Endothelial cell of coronary artery (primary cell): ENCODE measurements around the gene TMEM31. TPM values are rescaled to one million over a fixed set of nuclear protein-coding genes. Genes with fewer than 3 reads are reported as not detected.

Source experiments
- total RNA-seq: library from RNA; depleted of rRNA; stranded (reverse); fragments of >200 nt; gene quantifications from 2 replicates; pipeline ENCODE4 v1.2.3, GENCODE V29; 2014

TMEM31 gene, protein sequence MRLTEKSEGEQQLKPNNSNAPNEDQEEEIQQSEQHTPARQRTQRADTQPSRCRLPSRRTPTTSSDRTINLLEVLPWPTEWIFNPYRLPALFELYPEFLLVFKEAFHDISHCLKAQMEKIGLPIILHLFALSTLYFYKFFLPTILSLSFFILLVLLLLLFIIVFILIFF
- not detected in 2 replicates for total RNA-seq

DNA sequence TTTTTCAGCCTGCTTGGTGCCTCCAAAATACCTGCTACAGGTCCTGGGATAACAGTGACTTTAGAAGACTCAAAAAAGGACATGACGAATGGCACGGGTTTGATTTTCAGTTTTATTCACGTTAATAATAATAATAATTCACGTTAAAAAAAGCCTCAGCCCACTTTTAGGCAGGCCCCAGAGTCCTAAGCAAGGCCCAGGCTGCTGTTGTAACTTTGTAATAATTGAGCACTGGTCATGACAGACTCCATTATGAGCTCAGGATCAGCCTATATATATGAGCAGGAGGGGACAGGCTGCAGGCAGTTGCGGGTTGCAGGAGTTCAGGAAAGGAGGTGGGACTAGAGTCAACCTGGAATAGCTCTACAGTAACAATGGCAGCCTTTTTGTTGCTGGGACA lies at the start of gene TMEM31:
Gene TMEM31, plus strand, starts transcription at position 301 of the 400 bp plus-strand sequence. CDS start 1,350 bp downstream, outside the sequence.

GRCh38 chrX:103686199-103687072 lies 24.3 kb upstream of the TMEM31 start, which contains the start of gene MORF4L2:
Gene MORF4L2, minus strand, starts transcription at chrX:103686699. Its CDS starts 9,672 bp downstream, at chrX:103677027.

Other genes starting within 250 kb of the TMEM31 start
- gene RAB40A, start 191.4 kb upstream of the TMEM31 start, total RNA-seq = 0.09 TPM in 1 of 2 replicates, not detected in the other
- 41.6 and 56.7 TPM in 2 replicates for gene TCEAL4, start 125.4 kb upstream of the TMEM31 start, total RNA-seq
- 11.9 and 15.4 TPM in 2 replicates for gene TCEAL3, start 102.9 kb upstream of the TMEM31 start, total RNA-seq
- 12.5 and 18.2 TPM in 2 replicates for gene TCEAL1, start 81.9 kb upstream of the TMEM31 start, total RNA-seq
- gene MORF4L2, start 24.2 kb upstream of the TMEM31 start, total RNA-seq = 466 and 560 TPM in 2 replicates
- not detected in 2 replicates for gene PLP1, start 65.9 kb downstream of the TMEM31 start, total RNA-seq
- 0.28 and 0.54 TPM in 2 replicates for gene RAB9B, start 121.3 kb downstream of the TMEM31 start, total RNA-seq